22Rv1 (cell line): ENCODE results near the gene ZNF81.

Source experiments
- ZFX ChIP-seq: fragments of 450-650 bp; IDR thresholded peaks from 2 replicates; pipeline ENCODE4 v1.6.1; 2017; ENCODE audit warnings: antibody characterized with exemption, borderline replicate concordance
- TF ChIP-seq, protein P1 (sequence below): fragments of 450-650 bp; IDR thresholded peaks from 2 replicates; pipeline ENCODE4 v1.5.1; 2017; ENCODE audit warnings: mild to moderate bottlenecking

DNA sequence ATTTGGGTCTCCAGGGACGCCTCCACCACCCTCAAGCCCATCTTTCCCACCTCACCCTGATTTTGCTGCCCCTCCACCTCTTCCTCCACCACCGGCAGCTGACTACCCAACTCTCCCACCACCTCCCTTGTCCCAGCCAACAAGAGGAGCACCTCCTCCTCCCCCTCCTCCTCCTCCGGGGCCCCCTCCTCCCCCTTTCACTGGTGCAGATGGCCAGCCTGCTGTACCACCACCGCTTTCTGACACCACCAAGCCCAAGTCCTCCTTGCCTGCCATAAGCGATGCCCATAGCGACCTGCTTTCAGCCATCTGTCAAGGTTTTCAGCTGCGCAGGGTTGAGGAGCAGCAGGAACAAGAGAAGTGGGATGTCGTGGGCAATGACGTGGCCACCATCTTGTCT, 32.4 kb upstream of the ZNF81 start:
- TF ChIP-seq, protein P1, sequence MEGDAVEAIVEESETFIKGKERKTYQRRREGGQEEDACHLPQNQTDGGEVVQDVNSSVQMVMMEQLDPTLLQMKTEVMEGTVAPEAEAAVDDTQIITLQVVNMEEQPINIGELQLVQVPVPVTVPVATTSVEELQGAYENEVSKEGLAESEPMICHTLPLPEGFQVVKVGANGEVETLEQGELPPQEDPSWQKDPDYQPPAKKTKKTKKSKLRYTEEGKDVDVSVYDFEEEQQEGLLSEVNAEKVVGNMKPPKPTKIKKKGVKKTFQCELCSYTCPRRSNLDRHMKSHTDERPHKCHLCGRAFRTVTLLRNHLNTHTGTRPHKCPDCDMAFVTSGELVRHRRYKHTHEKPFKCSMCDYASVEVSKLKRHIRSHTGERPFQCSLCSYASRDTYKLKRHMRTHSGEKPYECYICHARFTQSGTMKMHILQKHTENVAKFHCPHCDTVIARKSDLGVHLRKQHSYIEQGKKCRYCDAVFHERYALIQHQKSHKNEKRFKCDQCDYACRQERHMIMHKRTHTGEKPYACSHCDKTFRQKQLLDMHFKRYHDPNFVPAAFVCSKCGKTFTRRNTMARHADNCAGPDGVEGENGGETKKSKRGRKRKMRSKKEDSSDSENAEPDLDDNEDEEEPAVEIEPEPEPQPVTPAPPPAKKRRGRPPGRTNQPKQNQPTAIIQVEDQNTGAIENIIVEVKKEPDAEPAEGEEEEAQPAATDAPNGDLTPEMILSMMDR, result no peak
- no peak for TF ChIP-seq ZFX
